Neutrophil (primary cell): ENCODE results near the gene LAMC1.

Experiments used
- H3K27ac ChIP-seq: fragments of 200-600 bp; sonication (generic); 2 replicates; pipeline ENCODE4 v1.5.1; 2016; ENCODE audit warnings: mild to moderate bottlenecking, moderate library complexity
- H3K27me3 ChIP-seq: fragments of 200-600 bp; sonication (generic); 2 replicates; pipeline ENCODE4 v1.6.0; 2016; ENCODE audit warnings: mild to moderate bottlenecking
- H3K36me3 ChIP-seq: fragments of 200-600 bp; sonication (generic); 2 replicates; pipeline ENCODE4 v1.5.1; 2017
- H3K4me1 ChIP-seq, 2 experiments: fragments of 200-600 bp in 1 of 2; sonication (generic) in 1 of 2; 1 replicate in 1 of 2; 2 replicates in 1 of 2; pipeline versions ENCODE4 v1.5.1 to v1.6.1; 2013 to 2016; ENCODE audit warnings: low read depth in 1 of 2, low read length in 1 of 2, mild to moderate bottlenecking in 1 of 2, moderate library complexity in 1 of 2; ENCODE audit not compliant: control insufficient read depth in 1 of 2, insufficient read depth in 1 of 2
- H3K4me3 ChIP-seq, 2 experiments: fragments of 200-600 bp in 1 of 2; sonication (generic) in 1 of 2; 1 replicate in 1 of 2; 2 replicates in 1 of 2; pipeline ENCODE4 v1.5.1; 2013 to 2016; ENCODE audit warnings: low read depth in 1 of 2, low read length in 1 of 2, mild to moderate bottlenecking in 1 of 2, moderate library complexity in 1 of 2
- H3K9me3 ChIP-seq: fragments of 200-600 bp; sonication (generic); 2 replicates; pipeline ENCODE4 v1.5.1; 2016
- TF ChIP-seq, protein P1 (sequence below): fragments of 200-600 bp; sonication (generic); IDR thresholded peaks from 2 replicates; pipeline ENCODE4 v1.5.1; 2016; ENCODE audit warnings: antibody characterized with exemption

The LAMC1 gene

DNA sequence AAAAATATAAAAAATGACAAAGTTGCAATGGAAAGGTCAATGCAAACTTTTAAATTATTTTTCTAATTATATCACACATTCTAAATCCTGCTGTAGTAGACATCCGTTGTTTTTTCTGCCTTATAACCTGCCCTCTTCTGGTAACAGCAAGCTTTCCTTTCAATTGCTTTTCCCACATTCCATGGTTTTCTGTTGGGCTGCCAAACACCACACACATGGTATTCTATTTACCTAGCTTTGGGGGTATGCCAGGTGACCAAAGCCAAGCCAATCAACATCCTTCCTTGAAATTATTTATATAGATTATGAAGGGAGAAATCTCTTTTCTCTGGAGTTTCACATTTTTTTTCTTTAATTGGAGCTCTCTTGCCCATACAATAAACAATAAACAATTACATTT is 3.4 kb upstream of the LAMC1 start:
- H3K9me3 ChIP-seq, result no peaks in the 10 kb centered on the region
- TF ChIP-seq, protein P1, sequence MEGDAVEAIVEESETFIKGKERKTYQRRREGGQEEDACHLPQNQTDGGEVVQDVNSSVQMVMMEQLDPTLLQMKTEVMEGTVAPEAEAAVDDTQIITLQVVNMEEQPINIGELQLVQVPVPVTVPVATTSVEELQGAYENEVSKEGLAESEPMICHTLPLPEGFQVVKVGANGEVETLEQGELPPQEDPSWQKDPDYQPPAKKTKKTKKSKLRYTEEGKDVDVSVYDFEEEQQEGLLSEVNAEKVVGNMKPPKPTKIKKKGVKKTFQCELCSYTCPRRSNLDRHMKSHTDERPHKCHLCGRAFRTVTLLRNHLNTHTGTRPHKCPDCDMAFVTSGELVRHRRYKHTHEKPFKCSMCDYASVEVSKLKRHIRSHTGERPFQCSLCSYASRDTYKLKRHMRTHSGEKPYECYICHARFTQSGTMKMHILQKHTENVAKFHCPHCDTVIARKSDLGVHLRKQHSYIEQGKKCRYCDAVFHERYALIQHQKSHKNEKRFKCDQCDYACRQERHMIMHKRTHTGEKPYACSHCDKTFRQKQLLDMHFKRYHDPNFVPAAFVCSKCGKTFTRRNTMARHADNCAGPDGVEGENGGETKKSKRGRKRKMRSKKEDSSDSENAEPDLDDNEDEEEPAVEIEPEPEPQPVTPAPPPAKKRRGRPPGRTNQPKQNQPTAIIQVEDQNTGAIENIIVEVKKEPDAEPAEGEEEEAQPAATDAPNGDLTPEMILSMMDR, result no peak
- no peaks in the 10 kb centered on the region for H3K36me3 ChIP-seq
- H3K4me1 ChIP-seq, result peaks cover 14 to 22% of the 10 kb centered on the region in 2 experiments
- H3K27ac ChIP-seq, result no peak overlapping the region
- peaks cover 93% of the 10 kb centered on the region for H3K27me3 ChIP-seq
- H3K4me3 ChIP-seq, result no peak overlapping the region

GRCh38 chr1:183021405-183022201 is 1.6 kb upstream of the LAMC1 start:
- Histone ChIP-seq H3K27me3 (peaks cover 97% of the 10 kb centered on the region), H3K36me3 (no peaks in the 10 kb centered on the region), H3K9me3 (no peaks in the 10 kb centered on the region), H3K4me3 (no peak overlapping the region), H3K27ac (no peak overlapping the region), H3K4me1 (peaks cover 14 to 22% of the 10 kb centered on the region in 2 experiments)
- TF ChIP-seq, protein P1, result no peak

DNA sequence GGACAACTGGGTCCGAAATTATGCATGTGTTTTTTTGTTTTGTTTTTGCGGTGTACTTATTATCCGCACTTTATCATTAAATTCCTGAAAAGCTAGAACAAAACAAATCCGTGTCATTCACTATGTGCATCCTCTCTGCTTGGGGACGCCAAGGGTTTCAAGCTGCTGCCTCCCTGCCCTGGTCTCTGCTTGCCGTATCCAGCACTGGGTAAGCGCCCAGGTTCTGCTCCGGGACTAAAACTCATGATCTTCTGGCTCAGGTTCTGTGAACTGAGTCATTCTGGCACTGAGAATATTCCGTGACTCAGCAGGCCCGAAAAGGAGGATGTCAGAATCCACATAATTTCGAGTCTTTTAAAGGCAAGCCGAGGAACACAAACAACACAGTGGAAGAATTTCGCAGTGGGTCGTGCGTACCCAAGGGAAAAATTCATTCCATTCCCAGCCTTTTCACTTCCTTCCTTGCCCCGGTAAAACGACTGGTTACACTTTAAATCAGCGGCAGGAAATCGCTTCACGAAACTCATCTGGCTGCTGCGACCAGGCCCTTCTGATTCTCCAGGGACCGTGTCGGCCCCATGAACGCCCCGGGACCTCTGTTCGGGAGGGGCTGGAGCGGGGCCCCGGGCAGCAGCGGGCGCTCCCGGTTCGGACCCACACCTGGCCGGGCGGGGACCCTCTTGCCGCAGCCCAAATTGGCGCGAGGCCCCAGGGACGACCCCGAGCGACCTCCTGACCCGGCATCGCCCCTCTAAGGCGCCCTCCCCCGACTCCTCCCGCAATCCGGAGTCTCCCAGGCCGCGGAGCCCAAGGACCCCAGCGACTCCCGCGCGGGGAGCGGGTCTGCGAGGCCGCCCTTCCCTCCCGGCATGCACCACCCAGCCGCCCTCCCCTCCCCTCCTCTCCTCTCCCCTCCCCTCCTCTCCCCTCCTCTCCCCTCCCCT is 746 bp upstream of the LAMC1 start:
- TF ChIP-seq, protein P1, result no peak
- Histone ChIP-seq H3K27me3 (peaks cover 99% of the 10 kb centered on the region), H3K4me3 (peak overlapping the region; percentile 42 to 55), H3K27ac (no peak overlapping the region), H3K9me3 (no peaks in the 10 kb centered on the region), H3K4me1 (peaks cover 14 to 22% of the 10 kb centered on the region in 2 experiments), H3K36me3 (no peaks in the 10 kb centered on the region)

GRCh38 chr1:183023601-183024316 is 539 bp downstream of the LAMC1 start:
- no peaks in the 10 kb centered on the region for H3K36me3 ChIP-seq
- peaks cover 14 to 22% of the 10 kb centered on the region in 2 experiments for H3K4me1 ChIP-seq
- TF ChIP-seq, protein P1, result no peak
- H3K27me3 ChIP-seq, result peaks cover 97% of the 10 kb centered on the region
- H3K27ac ChIP-seq, result no peak overlapping the region
- no peaks in the 10 kb centered on the region for H3K9me3 ChIP-seq
- peak overlapping the region; percentile 55 to 57 for H3K4me3 ChIP-seq

DNA sequence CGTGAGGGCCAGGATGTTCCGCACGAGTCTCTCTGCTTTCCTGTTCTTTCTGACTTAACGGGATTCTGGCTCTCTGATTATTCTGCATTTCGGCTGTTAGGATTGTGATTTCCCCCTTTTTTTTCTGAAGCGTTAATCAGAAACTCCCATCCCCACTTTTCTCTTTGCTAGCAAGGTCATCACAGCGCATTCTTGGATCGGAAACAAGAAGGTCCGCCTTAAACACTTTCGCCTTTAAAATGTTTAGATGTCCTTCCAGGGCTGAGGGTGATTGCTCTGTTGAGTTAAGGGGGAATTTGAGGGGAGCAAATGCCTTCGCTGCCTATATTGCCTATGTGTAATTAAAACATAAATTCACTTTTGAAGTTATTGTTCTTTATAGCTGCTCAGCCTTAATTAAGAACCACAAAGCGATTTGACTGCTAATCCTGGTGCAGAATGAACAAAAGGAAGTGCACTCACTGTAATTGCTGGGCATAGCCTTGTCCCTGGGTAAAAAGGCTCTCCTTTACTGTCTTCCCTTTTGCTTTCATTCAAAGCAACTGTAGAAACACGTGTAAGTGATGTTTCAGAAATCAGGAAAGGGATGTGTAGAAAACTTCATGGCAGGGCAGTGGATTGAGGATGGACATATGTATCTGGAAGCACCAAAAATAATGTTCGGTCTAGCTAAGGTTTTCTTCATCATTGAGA is 1.2 kb downstream of the LAMC1 start:
- Histone ChIP-seq H3K9me3 (no peaks in the 10 kb centered on the region), H3K36me3 (no peaks in the 10 kb centered on the region), H3K27me3 (peaks cover 95% of the 10 kb centered on the region), H3K4me1 (peaks cover 14 to 22% of the 10 kb centered on the region in 2 experiments), H3K4me3 (peak overlapping the region; percentile 55 to 57), H3K27ac (no peak overlapping the region)
- TF ChIP-seq, protein P1, result no peak
